Body of pancreas (tissue), 4 donors: Measurements from ENCODE around the gene DYRK3.

Source experiments
- POLR2A ChIP-seq, 3 donors: fragments of 450-650 bp; IDR thresholded peaks; one replicate each; pipeline ENCODE4 v1.6.1; 2016; ENCODE audit warnings: antibody characterized with exemption in 3 of 3, mild to moderate bottlenecking in 2 of 3
- TF ChIP-seq, protein P1 (sequence below), 7 experiments: fragments of 450-650 bp in 4 of 7; fragments of 200-600 bp in 3 of 7; sonication (generic) in 3 of 7; IDR thresholded peaks; one replicate each; pipeline ENCODE4 v1.5.1; 2016 to 2019; ENCODE audit warnings: antibody characterized with exemption in 7 of 7

DNA sequence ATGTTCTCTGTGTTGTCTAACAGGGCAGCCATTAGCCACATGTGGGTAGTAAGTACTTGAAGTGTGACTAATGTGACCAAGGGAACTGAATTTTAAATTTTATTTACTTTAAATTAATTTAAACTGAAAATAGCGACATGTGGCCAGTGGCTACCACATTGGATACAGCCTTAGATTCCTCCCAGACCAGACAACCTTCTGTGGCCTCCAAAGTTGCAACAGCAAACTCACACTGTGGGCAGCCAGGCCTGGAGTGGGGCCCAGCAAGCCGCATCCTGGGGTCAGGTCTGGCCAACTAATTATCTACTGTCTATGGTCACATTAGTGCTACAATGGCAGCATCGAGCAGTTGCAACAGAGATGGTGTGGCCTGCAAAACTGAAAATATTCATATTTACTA lies 34.8 kb upstream of the DYRK3 start:
- no peak for TF ChIP-seq POLR2A (IDR thresholded peaks at IDR 0.05)
- TF ChIP-seq, protein P1, sequence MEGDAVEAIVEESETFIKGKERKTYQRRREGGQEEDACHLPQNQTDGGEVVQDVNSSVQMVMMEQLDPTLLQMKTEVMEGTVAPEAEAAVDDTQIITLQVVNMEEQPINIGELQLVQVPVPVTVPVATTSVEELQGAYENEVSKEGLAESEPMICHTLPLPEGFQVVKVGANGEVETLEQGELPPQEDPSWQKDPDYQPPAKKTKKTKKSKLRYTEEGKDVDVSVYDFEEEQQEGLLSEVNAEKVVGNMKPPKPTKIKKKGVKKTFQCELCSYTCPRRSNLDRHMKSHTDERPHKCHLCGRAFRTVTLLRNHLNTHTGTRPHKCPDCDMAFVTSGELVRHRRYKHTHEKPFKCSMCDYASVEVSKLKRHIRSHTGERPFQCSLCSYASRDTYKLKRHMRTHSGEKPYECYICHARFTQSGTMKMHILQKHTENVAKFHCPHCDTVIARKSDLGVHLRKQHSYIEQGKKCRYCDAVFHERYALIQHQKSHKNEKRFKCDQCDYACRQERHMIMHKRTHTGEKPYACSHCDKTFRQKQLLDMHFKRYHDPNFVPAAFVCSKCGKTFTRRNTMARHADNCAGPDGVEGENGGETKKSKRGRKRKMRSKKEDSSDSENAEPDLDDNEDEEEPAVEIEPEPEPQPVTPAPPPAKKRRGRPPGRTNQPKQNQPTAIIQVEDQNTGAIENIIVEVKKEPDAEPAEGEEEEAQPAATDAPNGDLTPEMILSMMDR (IDR thresholded peaks at IDR 0.05) = no peak
